GM20000 (cell line): Measurements from ENCODE around the gene GALC.

Source experiments
- DNase-seq: peaks from one replicate; pipeline ENCODE4 v3.0.0; 2012; ENCODE audit warnings: low spot score
- CTCF ChIP-seq: IDR thresholded peaks from 2 replicates; pipeline ENCODE4 v1.5.1; 2012; ENCODE audit warnings: mild to moderate bottlenecking, control low read depth; ENCODE audit errors: extremely low read depth, missing control alignments

GALC gene

GRCh38 chr14:88017535-88017934 is 24.6 kb upstream of the GALC start:
- TF ChIP-seq CTCF, result no peak
- no peak for DNase-seq

GRCh38 chr14:88016768-88017167 is 23.8 kb upstream of the GALC start:
- TF ChIP-seq CTCF, result no peak
- no peak for DNase-seq

GRCh38 chr14:88013750-88014349 is 20.9 kb upstream of the GALC start:
- TF ChIP-seq CTCF, result peak; percentile 76
- DNase-seq, result peak; percentile 51

GRCh38 chr14:88012495-88012894 is 19.5 kb upstream of the GALC start:
- no peak for DNase-seq
- TF ChIP-seq CTCF, result no peak

GRCh38 chr14:88010331-88010730 is 17.3 kb upstream of the GALC start:
- no peak for DNase-seq
- no peak for TF ChIP-seq CTCF

- no peak for TF ChIP-seq CTCF
- DNase-seq, result no peak
These were observed 16.5 kb upstream of the GALC start for GRCh38 chr14:88009486-88009885.

GRCh38 chr14:88008039-88008742 is 15.2 kb upstream of the GALC start:
- no peak for DNase-seq

More at GRCh38 chr14:88008039-88008742, 15.2 kb upstream of the GALC start:
- TF ChIP-seq CTCF, result no peak
